Psoas muscle (tissue), 8 donors: ENCODE measurements around the gene HMOX1. TPM values are rescaled to one million over a fixed set of nuclear protein-coding genes. Genes with fewer than 3 reads are reported as not detected.

Experiments used
- ATAC-seq, 4 donors: fragments of 200-7000 bp; cut with Tn5 transposase; one replicate each; pipeline ENCODE4 v1.9.1; 2020; ENCODE audit warnings: moderate library complexity in 3 of 4, mild to moderate bottlenecking in 2 of 4
- DNase-seq, 2 donors: peaks; one replicate each; pipeline ENCODE4 v3.0.0-alpha.2; 2020
- H3K27ac ChIP-seq: fragments of 200-600 bp; one replicate; pipeline ENCODE4 v1.8.0; 2022
- H3K27me3 ChIP-seq, 3 donors: fragments of 200-600 bp in 1 of 3; one replicate each; pipeline versions ENCODE4 v1.6.1 to v1.8.0; 2013 to 2022; ENCODE audit warnings: low read length in 2 of 3, mild to moderate bottlenecking in 2 of 3, moderate library complexity in 1 of 3; ENCODE audit not compliant: insufficient read depth in 3 of 3
- H3K36me3 ChIP-seq, 2 donors: fragments of 200-600 bp in 1 of 2; one replicate each; pipeline versions ENCODE4 v1.6.1 to v1.8.0; 2013 to 2022; ENCODE audit warnings: low read depth in 1 of 2, mild to moderate bottlenecking in 1 of 2, moderate library complexity in 1 of 2; ENCODE audit not compliant: insufficient read depth in 1 of 2
- H3K4me1 ChIP-seq: fragments of 200-600 bp; one replicate; pipeline ENCODE4 v1.8.0; 2022
- H3K4me3 ChIP-seq: fragments of 200-600 bp; one replicate; pipeline ENCODE4 v1.8.0; 2022; ENCODE audit warnings: mild to moderate bottlenecking
- H3K9me3 ChIP-seq: fragments of 200-600 bp; one replicate; pipeline ENCODE4 v1.8.0; 2022
- CTCF ChIP-seq: fragments of 200-600 bp; IDR thresholded peaks from one replicate; pipeline ENCODE4 v1.8.0; 2022; ENCODE audit warnings: antibody characterized with exemption
- WGBS, 3 donors: extraction: QIAGEN DNeasy Blood & Tissue Kit; methylation state at CpG; one replicate each; pipeline versions ENCODE4 v1.1.6 to v1.1.7; 2013; 5-methylcytosine and 5-hydroxymethylcytosine counted together
- intact Hi-C, 2 donors: fragments of 100-400 bp; cut with DNase I; formaldehyde crosslinking; loops; one replicate each; pipeline versions ENCODE4 v1.11.0 to v1.14.2; 2022
- polyA plus RNA-seq, 3 donors: library from polyadenylated mRNA; stranded (reverse); fragments of 200-250 nt; gene quantifications; one replicate each; pipeline ENCODE4 v1.2.3, GENCODE V29; 2013
- total RNA-seq, 4 donors: library from RNA; stranded (reverse); fragmentation: NEBNext Ultra II Directional in 2 of 4; extraction: Animal tissue kit (Norgen Biotek cat#: 25700) in 2 of 4; gene quantifications; one replicate each; pipeline versions ENCODE4 v1.2.1 to v1.2.4, GENCODE V29; 2021 to 2023
- donor health status: healthy with polysubstance abuse.
- donor health status: DM: no; HTN: no; CAD: no; lungs with moderate emphysema.
- donor health status: Bipolar disorder and iron deficiency.
- donor health status: healthy.
- donor health status: DM: yes; HTN: yes; CAD: no.
- donor health status: DM: no; HTN: no; CAD: no.
- donor health status: DM: no; HTN: no; CAD: no.
- donor health status: DM: yes; HTN: yes; CAD: no.

HMOX1 gene
- total and polyA plus RNA-seq, 7 donors = 20.5 to 249 (median 75.0) TPM

GRCh38 chr22:35349704-35350538 is 31.0 kb upstream of the HMOX1 start:
- H3K4me1 ChIP-seq = peaks cover 16% of the 10 kb centered on the region
- ATAC-seq (peak; percentile 20 to 51 (median 40)), DNase-seq (no peak)
- no peaks in the 10 kb centered on the region for H3K9me3 ChIP-seq
- H3K27ac ChIP-seq = peak overlapping the region; percentile 80
- H3K36me3 ChIP-seq = peaks cover 2 to 39% of the 10 kb centered on the region in 2 donors
- peak overlapping the region; percentile 71 for H3K4me3 ChIP-seq
- WGBS, 3 donors = 26 to 28% (median 27%) methylated on average over 12 to 17 of the region's 17 CpGs
- no peak for TF ChIP-seq CTCF
- no peaks in the 10 kb centered on the region for H3K27me3 ChIP-seq
- intact Hi-C loops = loop anchor here (2.0 to 10.0 kb wide), 4 partner anchors 52 to 265 kb away; partner anchors contain the start of genes MB (in 1 of the 2) and MCM5 (in 1 of the 2)

GRCh38 chr22:35350539-35351503 is 30.1 kb upstream of the HMOX1 start:
- TF ChIP-seq CTCF = peak; percentile 92
- no peaks in the 10 kb centered on the region for H3K27me3 ChIP-seq
- peak overlapping the region; percentile 80 for H3K27ac ChIP-seq
- WGBS, 3 donors = 0 to 2% (median 1%) methylated on average over 46 to 47 of the region's 47 CpGs
- peak; percentile 92 to 97 for DNase-seq
- peaks cover 16% of the 10 kb centered on the region for H3K4me1 ChIP-seq
- peak; percentile 90 to 93 (median 92) for ATAC-seq
- H3K36me3 ChIP-seq = peaks cover 0 to 30% of the 10 kb centered on the region in 2 donors
- H3K9me3 ChIP-seq = no peaks in the 10 kb centered on the region
- intact Hi-C loops = loop anchor here (2.0 to 10.0 kb wide), 4 partner anchors 51 to 264 kb away; partner anchors contain the start of genes MB (in 1 of the 2) and MCM5 (in 1 of the 2)
- peak overlapping the region; percentile 71 for H3K4me3 ChIP-seq

GRCh38 chr22:35352214-35353111 is 28.4 kb upstream of the HMOX1 start:
- no peaks in the 10 kb centered on the region for H3K9me3 ChIP-seq
- H3K4me1 ChIP-seq = peaks cover 16% of the 10 kb centered on the region
- peak; percentile 64 to 81 for DNase-seq
- peak; percentile 10 to 37 (median 20) for ATAC-seq
- H3K27me3 ChIP-seq = no peaks in the 10 kb centered on the region
- no peak overlapping the region for H3K4me3 ChIP-seq
- peak overlapping the region; percentile 31 for H3K27ac ChIP-seq
- intact Hi-C loops = loop anchor here in 1 of 2 donors (5.0 to 10.0 kb wide), 2 partner anchors 50 to 262 kb away; partner anchors contain the start of genes MB and MCM5
- peaks cover 0 to 13% of the 10 kb centered on the region in 2 donors for H3K36me3 ChIP-seq
- peak; percentile 17 for TF ChIP-seq CTCF
- WGBS, 3 donors = 52 to 60% (median 57%) methylated on average over 19 of the region's 19 CpGs

- Histone ChIP-seq H3K9me3 (no peaks in the 10 kb centered on the region), H3K4me3 (no peak overlapping the region), H3K36me3 (peaks cover 0 to 5% of the 10 kb centered on the region in 2 donors), H3K4me1 (peaks cover 16% of the 10 kb centered on the region), H3K27me3 (no peaks in the 10 kb centered on the region), H3K27ac (no peak overlapping the region)
- intact Hi-C loops = loop anchor here in 1 of 2 donors (5.0 to 10.0 kb wide), 2 partner anchors 49 to 261 kb away; partner anchors contain the start of genes MB and MCM5
- ATAC-seq (no peak), DNase-seq (no peak)
- TF ChIP-seq CTCF = no peak
- WGBS, 3 donors = 67 to 73% (median 73%) methylated on average over 11 to 12 of the region's 12 CpGs
These were observed 27.6 kb upstream of the HMOX1 start for GRCh38 chr22:35353318-35353717.
